ENCODE measurements around the gene CFAP100.

The CFAP100 gene

DNA sequence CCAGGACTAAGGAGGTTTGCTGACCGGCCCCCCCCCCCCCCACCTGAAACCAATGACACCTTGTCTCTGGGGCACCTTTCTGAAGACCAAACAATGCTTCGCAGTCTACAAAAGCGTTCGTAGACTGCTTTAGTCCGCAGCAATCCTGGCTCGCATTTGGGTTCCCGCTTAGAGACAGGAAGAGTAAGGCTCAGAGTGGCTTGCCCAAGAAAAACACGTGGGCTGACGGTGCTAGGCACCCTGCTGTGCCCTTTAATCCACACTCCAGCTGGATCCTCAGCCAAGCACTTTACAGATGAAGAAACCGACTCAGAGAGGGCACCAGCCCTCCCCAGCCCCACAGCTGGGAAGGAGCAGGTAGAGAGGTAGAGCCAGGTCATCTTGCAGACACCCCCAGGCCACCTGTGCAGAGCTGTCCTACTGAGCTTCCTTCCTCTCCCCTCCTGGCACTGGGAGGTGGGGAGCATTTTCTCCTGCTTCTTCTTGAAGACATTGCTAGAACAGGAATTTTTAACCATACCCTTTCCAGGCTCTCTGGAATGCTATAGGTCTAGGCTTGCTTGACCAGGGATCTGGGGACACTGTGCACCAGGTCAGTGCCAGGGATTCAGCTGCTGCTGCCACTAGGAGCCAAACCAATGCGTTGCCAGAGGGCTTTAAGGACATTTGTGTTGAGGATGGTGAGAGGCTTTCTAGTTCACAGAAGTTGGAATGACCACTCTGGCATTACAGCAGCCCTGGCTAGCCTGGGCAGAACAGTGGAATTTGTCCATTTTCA lies 36.5 kb upstream of the CFAP100 start (continued):
- TF ChIP-seq ZNF19 (tag by site-specific recombination; IDR thresholded peaks at IDR 0.05; ENCODE audit: low read depth) (no peak), PATZ1 (tag by site-specific recombination; IDR thresholded peaks at IDR 0.05) (no peak), ZNF660 (tag by site-specific recombination; IDR thresholded peaks at IDR 0.05) (peak; percentile 57; the same call in 1 of the 2 replicates), ZBTB8A (tag by site-specific recombination; IDR thresholded peaks at IDR 0.05) (peak; percentile 29; the same call in 1 of the 2 replicates), ZNF175 (tag by site-specific recombination; IDR thresholded peaks at IDR 0.05) (no peak), MYNN (tag by site-specific recombination; IDR thresholded peaks at IDR 0.05; ENCODE audit: borderline replicate concordance) (no peak), ZNF776 (tag by site-specific recombination; IDR thresholded peaks at IDR 0.05; ENCODE audit: borderline replicate concordance) (no peak), ZNF221 (tag by site-specific recombination; IDR thresholded peaks at IDR 0.05; ENCODE audit: borderline replicate concordance) (no peak), GLI2 (tag by site-specific recombination; IDR thresholded peaks at IDR 0.05; ENCODE audit: borderline replicate concordance, low read depth) (no peak), ZNF239 (tag by site-specific recombination; IDR thresholded peaks at IDR 0.05) (no peak), ZNF473 (tag by site-specific recombination; IDR thresholded peaks at IDR 0.05) (no peak), ZNF280D (tag by site-specific recombination; IDR thresholded peaks at IDR 0.05) (no peak)

DNA sequence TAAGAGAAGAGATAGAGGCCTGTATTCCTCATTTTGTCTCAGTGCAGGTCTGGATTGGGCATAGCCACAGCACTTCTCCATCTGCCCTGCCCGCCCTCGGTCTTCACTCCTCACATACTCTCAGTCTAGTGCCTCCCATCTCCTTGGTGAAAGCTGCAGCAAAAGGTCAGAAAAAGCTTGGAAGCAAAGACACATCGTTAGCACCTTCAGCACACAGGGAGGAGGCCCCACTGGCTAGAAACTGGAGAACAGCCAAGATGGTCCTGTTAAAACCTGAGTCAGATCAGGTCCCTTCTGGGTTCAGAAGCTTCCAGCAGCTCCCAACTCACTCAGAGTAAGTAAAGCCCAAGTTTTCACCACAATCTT lies 35.9 kb upstream of the CFAP100 start:
- Histone ChIP-seq H3K9me3 (ENCODE audit: control insufficient read depth, insufficient read depth, low read depth, low read length) (no peaks in the 10 kb centered on the region), H3K4me1 (ENCODE audit: control insufficient read depth, insufficient read depth, low read length) (no peaks in the 10 kb centered on the region; the same call in 1 of the 2 replicates), H3K36me3 (ENCODE audit: control insufficient read depth in 2 of 2, insufficient read depth in 1 of 2, low read length in 2 of 2) (no peaks in the 10 kb centered on the region), H3K4me3 (ENCODE audit: low read depth, low read length) (no peak overlapping the region), H3K27ac (ENCODE audit: extremely low read depth, low read depth, low read length) (no peak overlapping the region)
- ChIA-PET CTCF (no interaction called here), POLR2A (no interaction called here)
- TF ChIP-seq, protein P1, sequence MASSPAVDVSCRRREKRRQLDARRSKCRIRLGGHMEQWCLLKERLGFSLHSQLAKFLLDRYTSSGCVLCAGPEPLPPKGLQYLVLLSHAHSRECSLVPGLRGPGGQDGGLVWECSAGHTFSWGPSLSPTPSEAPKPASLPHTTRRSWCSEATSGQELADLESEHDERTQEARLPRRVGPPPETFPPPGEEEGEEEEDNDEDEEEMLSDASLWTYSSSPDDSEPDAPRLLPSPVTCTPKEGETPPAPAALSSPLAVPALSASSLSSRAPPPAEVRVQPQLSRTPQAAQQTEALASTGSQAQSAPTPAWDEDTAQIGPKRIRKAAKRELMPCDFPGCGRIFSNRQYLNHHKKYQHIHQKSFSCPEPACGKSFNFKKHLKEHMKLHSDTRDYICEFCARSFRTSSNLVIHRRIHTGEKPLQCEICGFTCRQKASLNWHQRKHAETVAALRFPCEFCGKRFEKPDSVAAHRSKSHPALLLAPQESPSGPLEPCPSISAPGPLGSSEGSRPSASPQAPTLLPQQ (tag by site-specific recombination; IDR thresholded peaks at IDR 0.05), result peak; percentile 62; the same call in 1 of the 2 replicates
- TF ChIP-seq GLIS1 (tag by site-specific recombination; IDR thresholded peaks at IDR 0.05), result peak; percentile 15; the same call in 1 of the 2 replicates
- TF ChIP-seq ZSCAN23 (tag by site-specific recombination; IDR thresholded peaks at IDR 0.05), result no peak

- ChIA-PET POLR2A (no interaction called here), CTCF (no interaction called here)
- Histone ChIP-seq H3K36me3 (ENCODE audit: control insufficient read depth in 2 of 2, insufficient read depth in 1 of 2, low read length in 2 of 2) (no peaks in the 10 kb centered on the region), H3K4me1 (ENCODE audit: control insufficient read depth, insufficient read depth, low read length) (no peaks in the 10 kb centered on the region; the same call in 1 of the 2 replicates), H3K9me3 (ENCODE audit: control insufficient read depth, insufficient read depth, low read depth, low read length) (no peaks in the 10 kb centered on the region), H3K27ac (ENCODE audit: extremely low read depth, low read depth, low read length) (no peak overlapping the region), H3K4me3 (ENCODE audit: low read depth, low read length) (no peak overlapping the region)
- TF ChIP-seq, protein P2, sequence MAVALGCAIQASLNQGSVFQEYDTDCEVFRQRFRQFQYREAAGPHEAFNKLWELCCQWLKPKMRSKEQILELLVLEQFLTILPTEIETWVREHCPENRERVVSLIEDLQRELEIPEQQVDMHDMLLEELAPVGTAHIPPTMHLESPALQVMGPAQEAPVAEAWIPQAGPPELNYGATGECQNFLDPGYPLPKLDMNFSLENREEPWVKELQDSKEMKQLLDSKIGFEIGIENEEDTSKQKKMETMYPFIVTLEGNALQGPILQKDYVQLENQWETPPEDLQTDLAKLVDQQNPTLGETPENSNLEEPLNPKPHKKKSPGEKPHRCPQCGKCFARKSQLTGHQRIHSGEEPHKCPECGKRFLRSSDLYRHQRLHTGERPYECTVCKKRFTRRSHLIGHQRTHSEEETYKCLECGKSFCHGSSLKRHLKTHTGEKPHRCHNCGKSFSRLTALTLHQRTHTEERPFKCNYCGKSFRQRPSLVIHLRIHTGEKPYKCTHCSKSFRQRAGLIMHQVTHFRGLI (tag by site-specific recombination; IDR thresholded peaks at IDR 0.05), result no peak
- TF ChIP-seq ZNF768 (tag by site-specific recombination; IDR thresholded peaks at IDR 0.05) (no peak), ZSCAN4 (tag by site-specific recombination; IDR thresholded peaks at IDR 0.05) (no peak), ZNF514 (tag by site-specific recombination; IDR thresholded peaks at IDR 0.05) (no peak), ZNF169 (tag by site-specific recombination; IDR thresholded peaks at IDR 0.05) (no peak), PRDM6 (tag by site-specific recombination; IDR thresholded peaks at IDR 0.05) (no peak)
Observed at GRCh38 chr3:126360046-126360713, 34.5 kb upstream of the CFAP100 start.
